ENCODE measurements around the gene RNF166.

Gene RNF166

DNA sequence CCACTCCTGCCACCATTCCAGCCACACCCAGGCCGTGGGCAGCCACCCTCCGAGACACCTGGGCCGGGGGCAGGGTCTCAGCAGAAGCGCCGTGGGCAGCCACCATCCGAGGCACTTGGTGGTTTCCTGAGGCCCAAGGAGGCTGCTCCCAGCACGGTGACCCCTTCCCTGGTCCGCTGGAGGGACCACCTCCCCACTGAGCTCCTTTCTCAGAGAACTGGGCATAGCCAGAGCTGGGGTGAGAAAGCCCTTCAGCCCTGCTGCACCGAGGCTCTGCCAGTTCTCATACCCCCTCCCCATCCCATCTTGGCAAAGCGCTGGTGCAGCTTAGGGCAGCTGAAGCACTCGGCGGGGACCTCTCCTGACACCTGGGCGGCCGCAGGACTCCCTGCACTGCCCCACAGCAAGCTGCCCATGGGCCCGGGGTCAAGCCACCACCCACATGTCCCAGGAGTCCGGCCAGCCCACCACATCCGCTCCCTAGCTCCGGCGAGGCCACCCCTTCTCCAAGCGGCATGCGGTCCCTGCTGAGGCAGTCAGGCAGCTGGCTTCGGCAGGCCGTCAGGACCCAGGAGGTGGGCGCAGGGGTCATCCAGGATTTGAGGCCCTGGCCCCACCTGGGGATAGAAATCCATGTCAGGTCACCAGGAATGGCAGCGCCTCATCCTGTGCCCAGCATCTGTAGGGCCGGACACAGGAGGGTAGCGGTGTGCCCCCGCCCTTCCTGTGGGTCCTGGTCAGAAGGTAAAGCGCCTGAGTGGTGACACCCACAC, 54.0 kb downstream of the RNF166 start:
- DNase-seq (ENCODE audit: low spot score): no peak

DNA sequence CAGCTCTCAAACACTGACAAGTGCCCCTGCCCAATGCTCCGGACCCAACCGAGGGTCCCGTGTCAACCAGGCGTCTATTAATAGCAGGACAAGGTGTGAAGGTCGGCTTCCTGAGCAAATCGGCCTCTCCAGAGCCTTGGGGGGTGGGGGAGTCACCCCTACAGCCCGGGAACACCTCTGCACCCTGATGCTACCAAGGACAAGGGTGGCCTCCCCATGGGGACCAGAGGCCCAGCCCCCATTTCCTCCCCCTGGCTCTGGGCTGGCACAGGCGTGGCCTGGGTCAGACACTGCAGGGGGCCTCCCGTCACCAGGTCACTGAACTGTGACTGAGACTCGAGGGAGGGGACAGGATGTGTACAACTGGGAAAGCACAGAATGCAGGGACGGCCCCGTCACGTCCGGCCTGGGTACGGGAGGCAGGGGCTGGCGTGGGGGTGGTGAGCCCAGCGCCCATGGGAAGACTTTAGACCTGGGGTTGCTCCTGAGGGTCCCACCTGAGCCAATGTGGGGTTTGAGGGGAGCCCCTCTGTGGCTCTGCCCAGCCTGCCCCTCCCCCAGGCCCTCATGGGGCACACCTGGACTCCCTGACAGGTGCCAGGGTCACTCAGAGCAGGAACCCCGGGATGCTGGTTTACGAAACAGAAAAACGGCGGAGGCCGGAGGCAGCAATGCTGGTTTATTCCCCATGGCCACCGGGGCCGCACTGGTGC, 54.8 kb downstream of the RNF166 start:
- DNase-seq (ENCODE audit: low spot score): no peak

DNA sequence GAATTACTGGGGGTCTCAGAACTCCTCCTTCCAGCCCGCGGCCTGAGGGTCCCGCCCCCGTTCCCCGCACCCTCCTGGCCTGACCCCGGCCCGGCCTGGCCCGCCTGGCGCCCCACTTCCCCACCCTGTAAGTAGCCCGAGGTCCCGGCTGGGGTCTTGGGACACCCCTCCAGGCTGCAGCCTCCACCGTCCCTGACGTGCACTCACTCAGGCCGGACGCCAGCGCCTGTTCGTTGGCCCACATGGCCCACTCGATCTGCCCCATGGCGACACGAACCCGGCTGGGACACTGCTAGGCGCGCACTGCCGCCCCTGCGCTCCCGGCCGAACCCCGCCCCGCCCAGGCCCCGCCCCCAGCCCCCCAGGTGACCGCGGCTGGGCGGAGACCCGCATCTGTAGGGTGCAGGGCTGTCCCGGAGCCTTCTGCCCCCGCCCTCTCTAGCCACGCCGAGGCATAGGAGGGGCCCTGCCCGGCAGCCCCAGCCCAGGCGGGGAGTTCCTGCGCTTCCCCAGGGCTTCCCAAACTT, 55.4 kb downstream of the RNF166 start, which contains the start of gene CYBA:
CYBA (minus strand) TSS at position 305 of the 527 bp plus-strand sequence; CDS start at position 265, 40 bp downstream.
- DNase-seq (ENCODE audit: low spot score): no peak

DNA sequence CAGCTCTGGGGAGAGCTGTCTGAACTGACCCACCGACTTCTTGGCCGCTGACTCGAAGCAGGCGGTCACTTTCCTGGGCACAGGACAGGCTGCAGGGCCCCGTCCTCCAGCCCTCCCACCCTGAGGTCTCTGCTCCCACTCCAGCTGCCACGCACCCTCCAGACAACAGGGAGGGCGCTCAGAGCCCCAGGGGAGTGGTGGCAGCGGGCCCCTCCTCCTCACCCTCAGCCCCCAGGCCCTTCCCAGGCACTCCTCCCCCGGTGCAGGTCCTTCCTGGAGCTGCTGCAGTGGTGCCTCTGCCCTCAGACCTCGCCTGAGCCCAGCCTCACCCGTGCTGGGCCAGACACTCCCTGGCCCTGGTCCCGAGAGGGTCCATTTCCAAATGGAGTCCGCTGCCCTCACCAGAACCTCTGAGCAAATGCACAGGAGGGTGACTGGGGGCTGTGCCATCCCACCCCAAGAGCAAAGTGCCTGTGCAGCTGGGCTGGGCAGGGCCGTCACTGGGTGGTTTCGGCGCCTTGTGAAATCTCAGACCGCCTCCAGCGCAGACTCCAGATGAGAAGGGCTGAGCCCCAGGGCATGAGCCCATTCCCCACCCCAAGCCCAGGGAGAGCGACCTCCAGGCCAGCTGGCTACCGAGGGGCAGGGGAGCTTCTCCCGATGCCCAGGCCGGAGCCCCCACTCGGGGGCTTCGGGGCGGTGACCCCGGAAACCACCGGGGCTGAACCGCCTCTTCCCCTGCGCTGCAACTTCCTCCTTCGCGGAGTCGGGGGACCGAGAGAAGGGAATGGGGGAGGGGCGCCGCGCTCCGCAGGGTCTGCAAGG, 56.1 kb downstream of the RNF166 start:
- DNase-seq (ENCODE audit: low spot score): no peak

DNA sequence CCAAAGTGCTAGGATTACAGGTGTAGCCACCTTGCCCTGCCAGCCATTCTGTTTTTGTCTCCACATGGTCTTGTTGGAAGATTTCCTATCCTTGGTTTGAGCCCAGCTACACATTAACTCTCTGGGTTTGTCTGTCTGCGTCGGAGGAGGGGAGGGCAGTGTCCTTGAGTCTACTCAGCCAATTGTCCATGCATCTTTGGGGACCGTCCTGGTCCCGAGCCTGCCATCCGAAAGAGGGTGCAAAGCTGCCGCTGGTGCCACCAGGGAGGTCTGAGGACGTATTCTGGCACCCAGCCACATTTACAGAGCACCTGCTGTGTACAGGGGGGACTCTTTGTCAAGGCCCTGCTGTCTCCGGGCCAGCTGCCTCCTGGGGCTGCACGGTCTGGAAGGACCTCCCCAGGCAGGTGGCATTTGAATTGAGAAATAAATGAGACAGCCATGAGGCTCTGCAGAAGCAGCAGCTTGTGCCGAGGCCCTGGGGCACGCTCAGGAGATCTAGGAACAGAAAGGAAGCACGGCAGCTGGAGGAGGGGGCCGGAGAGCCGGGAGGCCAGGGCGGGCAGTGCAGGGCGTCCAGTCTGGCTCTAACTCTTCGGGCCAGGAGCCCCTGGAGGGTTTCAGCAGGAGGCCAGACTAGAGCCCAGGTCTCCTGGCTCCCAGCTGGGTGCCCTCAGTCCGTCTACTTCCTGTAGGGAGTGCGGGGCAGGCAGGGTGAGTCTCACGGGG, 56.8 kb downstream of the RNF166 start:
- DNase-seq (ENCODE audit: low spot score): no peak

DNA sequence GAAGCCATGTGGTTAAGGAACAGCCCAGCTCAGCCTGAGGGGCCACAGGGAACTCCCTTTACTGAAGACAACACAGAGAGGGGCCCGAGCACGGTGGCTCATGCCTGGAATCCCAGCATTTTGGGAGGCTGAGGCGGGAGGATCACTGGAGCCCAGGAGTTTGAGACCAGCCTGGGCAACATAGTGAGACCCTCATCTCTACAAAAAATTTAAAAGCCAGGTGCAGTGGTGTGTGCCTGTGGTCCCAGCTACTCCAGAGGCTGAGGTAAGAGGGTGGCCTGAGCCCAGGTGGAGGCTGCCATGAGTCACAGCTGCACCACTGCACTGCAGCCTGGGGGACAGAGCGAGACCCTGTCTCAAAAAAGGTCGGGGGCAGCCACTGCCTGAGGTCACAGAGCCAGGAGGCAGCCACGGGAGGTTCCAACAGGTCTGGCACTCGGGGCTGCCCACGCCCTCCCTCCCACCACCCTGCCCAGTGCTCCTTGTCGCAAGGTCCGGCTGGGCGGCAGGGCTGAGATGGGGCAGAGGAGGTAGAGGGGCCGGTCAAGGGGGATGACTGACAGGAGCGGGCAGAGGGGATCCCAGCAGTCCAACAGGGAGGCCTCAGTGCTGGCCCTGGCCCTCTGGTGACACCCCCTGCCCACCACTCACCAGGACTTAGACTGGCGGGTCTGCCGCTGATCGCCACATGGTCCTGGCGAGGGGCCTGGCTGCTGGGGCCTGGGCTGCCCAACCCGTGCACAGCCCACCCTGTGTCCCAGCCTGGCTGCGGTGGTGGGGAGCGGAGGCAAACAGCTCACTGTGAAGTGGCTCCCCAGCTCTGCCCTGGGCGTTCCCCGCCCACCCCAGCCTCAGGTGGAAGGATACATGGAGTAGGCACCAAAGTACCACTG, 58.8 kb downstream of the RNF166 start:
- DNase-seq (ENCODE audit: low spot score): no peak
